K562 (cell line): Measurements from ENCODE around the gene AP1G2. TPM values are rescaled to one million over a fixed set of nuclear protein-coding genes. Genes with fewer than 3 reads are reported as not detected.
"Not testable (repeated sequence)": the region's sequence is repeated elsewhere in the genome, so short reads cannot be mapped to it uniquely, and the experiment has no call there.

Experiments
- ATAC-seq: fragments of 200-7000 bp; cut with Tn5 transposase; 3 replicates; pipeline ENCODE4 v1.9.1; 2020; ENCODE audit warnings: moderate library complexity
- BruUV-seq: library from RNA; stranded (reverse); fragments of 400-500 nt; replicated peaks from 2 replicates; lab custom pipeline; 2021; lab: Mats Ljungman, UMichigan
- CTCF ChIA-PET: fragments of 300-600 bp; formaldehyde crosslinking; extraction: SDS; loops from one replicate; lab custom pipeline; 2021; ENCODE audit warnings: low intra/inter-chr PET ratio; lab: Yijun Ruan, JAX
- POLR2A ChIA-PET: fragments of 300-600, 350-650 bp; sonication (Branson Sonifier 250); formaldehyde crosslinking; extraction: SDS; loops from one replicate; lab custom pipeline; 2021; ENCODE audit warnings: antibody characterized with exemption, inconsistent platforms; lab: Yijun Ruan, JAX
- DNase-seq, 4 experiments: peaks; one replicate each; pipeline versions ENCODE4 v3.0.0 to v3.0.0-alpha.2; 2011 to 2018; ENCODE audit warnings: low spot score in 3 of 4, mixed read lengths in 3 of 4; ENCODE audit errors: extremely low read depth in 1 of 4
- FAIRE-seq: peaks from 2 replicates; lab custom pipeline; 2011; peaks lifted over from hg19 to GRCh38; lab: Jason Lieb, UNC
- H2AFZ ChIP-seq: 2 replicates; pipeline ENCODE4 v1.6.0; 2011; ENCODE audit warnings: low read depth, low read length, control low read depth, inconsistent platforms
- H3K27ac ChIP-seq: fragments of 200-600 bp; 3 replicates; pipeline ENCODE4 v1.8.0; 2011; ENCODE audit warnings: low read depth, mild to moderate bottlenecking, control low read depth, inconsistent platforms, low read length, moderate library complexity, mixed read lengths; ENCODE audit errors: extremely low read depth
- H3K27me3 ChIP-seq, 2 experiments: fragments of 300-600 bp in 1 of 2; 2 replicates in 1 of 2; 3 replicates in 1 of 2; pipeline versions ENCODE4 v1.6.0 to v1.8.0; 2011; ENCODE audit warnings: inconsistent platforms in 2 of 2, low read length in 2 of 2, mild to moderate bottlenecking in 1 of 2, mixed read lengths in 1 of 2, moderate library complexity in 1 of 2; ENCODE audit not compliant: control insufficient read depth in 2 of 2, insufficient read depth in 2 of 2
- H3K36me3 ChIP-seq: fragments of 300-600 bp; 3 replicates; pipeline ENCODE4 v1.8.0; 2011; ENCODE audit warnings: mild to moderate bottlenecking, low read length, inconsistent platforms; ENCODE audit not compliant: control insufficient read depth, insufficient read depth
- H3K4me1 ChIP-seq, 2 experiments: fragments of 200-600 bp in 1 of 2; replicated peaks in 1 of 2; 2 replicates in 1 of 2; 3 replicates in 1 of 2; pipeline versions ENCODE4 v1.5.1 to v1.8.0; 2011; ENCODE audit warnings: inconsistent platforms in 2 of 2, low read length in 2 of 2, mild to moderate bottlenecking in 1 of 2, mixed read lengths in 1 of 2, moderate library complexity in 1 of 2; ENCODE audit not compliant: control insufficient read depth in 2 of 2, insufficient read depth in 2 of 2
- H3K4me2 ChIP-seq: 2 replicates; pipeline ENCODE4 v1.6.1; 2011; ENCODE audit warnings: low read length, control low read depth, inconsistent platforms, mixed read lengths; ENCODE audit not compliant: insufficient read depth
- H3K4me3 ChIP-seq: fragments of 200-600 bp; sonication (generic), shearing (Covaris generic); 2 replicates; pipeline ENCODE4 v1.5.1; 2016; ENCODE audit warnings: control low read depth, inconsistent platforms
- H3K79me2 ChIP-seq: fragments of 200-600 bp; 3 replicates; pipeline ENCODE4 v1.8.0; 2011; ENCODE audit warnings: low read length, inconsistent platforms; ENCODE audit not compliant: control insufficient read depth, insufficient read depth
- H3K9ac ChIP-seq, 2 experiments: 2 replicates each; pipeline versions ENCODE4 v1.6.0 to v1.6.1; 2011; ENCODE audit warnings: low read depth in 2 of 2, low read length in 2 of 2, control low read depth in 1 of 2, inconsistent platforms in 1 of 2, mild to moderate bottlenecking in 1 of 2, mixed read lengths in 1 of 2; ENCODE audit not compliant: insufficient read depth in 1 of 2
- H3K9me1 ChIP-seq: one replicate; pipeline ENCODE4 v1.6.0; 2011; ENCODE audit warnings: inconsistent platforms, mild to moderate bottlenecking, low read length, moderate library complexity; ENCODE audit not compliant: control insufficient read depth, insufficient read depth
- H3K9me3 ChIP-seq: replicated peaks from 2 replicates; pipeline ENCODE4 v1.5.1; 2011; ENCODE audit warnings: low read depth, low read length, inconsistent platforms; ENCODE audit not compliant: control insufficient read depth, insufficient read depth
- H4K20me1 ChIP-seq: replicated peaks from 2 replicates; pipeline ENCODE4 v1.6.1; 2011; ENCODE audit warnings: low read length, inconsistent platforms, mixed read lengths; ENCODE audit not compliant: control insufficient read depth, insufficient read depth
- CBX8 ChIP-seq: fragments of 200-600 bp; sonication (generic); IDR thresholded peaks from 2 replicates; pipeline ENCODE4 v1.6.1; 2012; ENCODE audit warnings: borderline replicate concordance, mixed run types, low read depth, mild to moderate bottlenecking, moderate library complexity, mixed read lengths, low read length, control low read depth, inconsistent platforms; ENCODE audit not compliant: poor library complexity, severe bottlenecking; ENCODE audit errors: extremely low read depth
- CTCFL ChIP-seq: IDR thresholded peaks from 2 replicates; pipeline ENCODE4 v1.6.1; 2011; ENCODE audit warnings: borderline replicate concordance, low read depth, mild to moderate bottlenecking, moderate library complexity, low read length; ENCODE audit not compliant: insufficient read depth, poor library complexity, severe bottlenecking
- RBM22 ChIP-seq: fragments of 200-400 bp; formaldehyde crosslinking; IDR thresholded peaks from 2 replicates; pipeline ENCODE4 v1.6.1; 2018; ENCODE audit warnings: low read length, low read depth; ENCODE audit not compliant: poor library complexity, severe bottlenecking
- SNIP1 ChIP-seq: fragments of 450-650 bp; IDR thresholded peaks from 2 replicates; pipeline ENCODE4 v1.7.1; 2017; ENCODE audit warnings: low read depth, mild to moderate bottlenecking
- ZFX ChIP-seq: sonication (generic); formaldehyde crosslinking; IDR thresholded peaks from 2 replicates; pipeline ENCODE4 v1.8.0; 2022; ENCODE audit warnings: mild to moderate bottlenecking, missing genetic modification reagents, moderate library complexity
- WGBS: fragments of 100-300 bp; shearing (Covaris generic); methylation state at CpG from one replicate; pipeline ENCODE4 v1.1.6; 2016; ENCODE audit warnings: low coverage, mixed read lengths; ENCODE audit not compliant: insufficient coverage; ENCODE audit errors: missing lambda C conversion rate; 5-methylcytosine and 5-hydroxymethylcytosine counted together
- in situ Hi-C: fragments of 300-500 bp; cut with MboI; formaldehyde crosslinking; loops from 4 replicates; pipeline ENCODE4 v1.15.0; 2018; ENCODE audit warnings: inconsistent platforms, mixed read lengths
- intact Hi-C: fragments of 100-400 bp; cut with micrococcal nuclease; formaldehyde crosslinking; loops from 2 replicates; pipeline ENCODE4 v1.14.2; 2022
- polyA plus RNA-seq, 8 experiments: library from polyadenylated mRNA; depleted of rRNA in 4 of 8; stranded (reverse) in 5 of 8; unstranded in 3 of 8; fragments of >200 nt; fragmentation: Nextera tagmentation in 2 of 8; fragmentation: Illumina TruSeq in 1 of 8; extraction: Ambion mirVana in 2 of 8; extraction: Trizol in 1 of 8; gene quantifications; 2 replicates each; pipeline versions ENCODE4 v1.2.1 to v1.2.3, GENCODE V29; 2011 to 2014; ENCODE audit warnings: inconsistent platforms in 1 of 8, missing spikeins in 1 of 8
- total RNA-seq, 7 experiments: library from RNA; depleted of rRNA in 6 of 7; stranded (reverse); fragments of >200 nt in 6 of 7; fragmentation: Illumina TruSeq in 2 of 7; extraction: Trizol in 2 of 7; gene quantifications; 2 replicates each; pipeline versions ENCODE4 v1.2.1 to v1.2.3, GENCODE V29; 2011 to 2021; ENCODE audit warnings: low replicate concordance in 1 of 7

Gene AP1G2
- total and polyA plus RNA-seq, 9 of the 15 experiments (the other 6 are each of a cell fraction or from before 2014, with no cell fraction given) = 19.1 to 83.5 (median 33.3) TPM

DNA sequence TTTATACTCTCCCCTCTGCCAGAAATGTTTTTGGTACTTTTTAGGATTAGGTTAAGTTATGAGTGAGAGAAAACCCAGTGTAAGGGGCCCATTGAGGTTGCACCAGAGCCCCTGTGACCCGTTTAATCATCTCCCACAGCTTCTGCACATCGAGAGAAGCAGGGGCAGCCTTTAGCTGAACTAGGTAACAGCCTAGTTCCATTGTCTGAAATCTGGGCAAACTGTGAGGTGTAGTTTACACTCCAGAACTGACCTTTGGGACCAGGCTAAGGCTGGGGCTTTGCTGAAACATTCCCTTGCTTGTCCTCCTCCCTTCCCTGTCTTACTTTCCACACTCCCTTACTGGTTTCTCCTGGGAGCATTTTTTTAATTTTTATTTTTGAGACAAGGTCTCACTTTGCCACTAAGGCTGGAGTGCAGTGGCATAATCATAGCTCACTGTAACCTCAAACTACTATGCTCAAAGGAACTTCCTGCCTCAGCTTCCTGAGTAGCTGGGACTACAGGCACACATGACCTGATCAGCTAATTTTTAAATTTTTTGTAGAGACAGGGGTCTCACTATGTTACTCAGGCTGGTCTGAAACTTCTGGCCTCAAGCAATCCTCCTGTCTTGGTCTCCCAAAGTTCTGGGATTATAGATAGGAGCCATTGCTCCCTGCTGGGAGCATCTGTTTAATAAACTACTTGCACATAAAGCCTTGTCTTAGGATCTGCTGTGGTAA, 42.7 kb upstream of the AP1G2 start:
- Histone ChIP-seq H2AFZ (no peak overlapping the region), H3K9ac (no peak overlapping the region), H3K36me3 (no peaks in the 10 kb centered on the region), H3K27ac (no peak overlapping the region), H3K27me3 (peaks cover 0 to 14% of the 10 kb centered on the region in 2 experiments; a peak in 2 of 5 replicates), H4K20me1 (no peaks in the 10 kb centered on the region), H3K9me3 (no peaks in the 10 kb centered on the region), H3K79me2 (no peaks in the 10 kb centered on the region), H3K4me1 (no peaks in the 10 kb centered on the region), H3K4me2 (no peak overlapping the region), H3K9me1 (no peaks in the 10 kb centered on the region), H3K4me3 (no peak overlapping the region)
- DNase-seq (no peak), ATAC-seq (no peak), FAIRE-seq (no peak)
- ChIA-PET CTCF (interaction anchor here (1.1 kb wide), 1 partner anchor 20 kb away, joined by 5 read pairs; no protein-coding TSS in a partner anchor), POLR2A (interaction anchor here (0.8 kb wide), 1 partner anchor 10 kb away, joined by 4 read pairs; no protein-coding TSS in a partner anchor)
- TF ChIP-seq CBX8 (no peak), CTCFL (no peak), SNIP1 (no peak), RBM22 (no peak), ZFX (CRISPR knock-in tag) (no peak)
- no TSS peak for BruUV-seq
- WGBS = 0% methylated on average over 2 of the region's 2 CpGs
- intact Hi-C loops (no loop called here), in situ Hi-C loops (no loop called here)

DNA sequence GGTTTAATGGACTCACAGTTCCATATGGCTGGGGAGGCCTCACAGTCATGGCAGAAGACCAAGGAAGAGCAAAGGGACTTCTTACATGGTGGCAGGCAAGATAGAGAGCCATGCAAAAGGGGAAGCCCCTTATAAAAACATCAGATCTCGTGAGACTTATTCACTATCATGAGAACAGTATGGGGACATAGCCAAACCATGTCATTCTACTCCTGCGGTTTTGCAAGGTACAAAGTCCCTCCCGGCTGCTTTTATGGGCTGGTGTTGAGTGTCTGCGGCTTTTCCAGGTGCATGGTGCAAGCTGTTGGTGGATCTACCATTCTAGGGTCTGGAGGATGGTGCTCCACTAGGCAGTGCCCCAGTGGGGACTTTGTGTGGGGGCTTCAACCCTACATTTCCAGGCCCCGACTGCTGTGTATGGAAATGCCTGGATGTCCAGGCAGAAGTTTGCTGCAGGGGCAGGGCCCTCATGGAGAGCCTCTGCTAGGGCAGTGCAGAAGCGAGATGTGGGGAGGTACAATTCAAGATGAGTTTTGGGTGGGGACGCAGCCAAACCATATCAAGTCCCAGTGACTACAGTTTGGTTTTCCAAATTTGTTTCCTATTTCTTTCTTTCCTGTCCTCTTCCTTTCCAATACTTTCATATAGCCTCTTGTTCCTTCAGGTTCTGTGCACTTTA, 42.0 kb upstream of the AP1G2 start:
- intact Hi-C loops, POLR2A ChIA-PET, H3K9me1 ChIP-seq, FAIRE-seq, H4K20me1 ChIP-seq, DNase-seq, in situ Hi-C loops, H3K79me2 ChIP-seq, H3K9me3 ChIP-seq, BruUV-seq, H3K9ac ChIP-seq, H3K4me3 ChIP-seq, H3K36me3 ChIP-seq, H2AFZ ChIP-seq, CTCF ChIA-PET, H3K4me2 ChIP-seq, ATAC-seq, H3K4me1 ChIP-seq, H3K27ac ChIP-seq: not testable (repeated sequence)
- peaks cover 0 to 12% of the 10 kb centered on the region in 2 experiments; a peak in 2 of 5 replicates for H3K27me3 ChIP-seq
- 2% methylated on average over 6 of the region's 7 CpGs for WGBS
